ENCODE measurements around the gene PCDHGB3.

PCDHGB3 gene

DNA sequence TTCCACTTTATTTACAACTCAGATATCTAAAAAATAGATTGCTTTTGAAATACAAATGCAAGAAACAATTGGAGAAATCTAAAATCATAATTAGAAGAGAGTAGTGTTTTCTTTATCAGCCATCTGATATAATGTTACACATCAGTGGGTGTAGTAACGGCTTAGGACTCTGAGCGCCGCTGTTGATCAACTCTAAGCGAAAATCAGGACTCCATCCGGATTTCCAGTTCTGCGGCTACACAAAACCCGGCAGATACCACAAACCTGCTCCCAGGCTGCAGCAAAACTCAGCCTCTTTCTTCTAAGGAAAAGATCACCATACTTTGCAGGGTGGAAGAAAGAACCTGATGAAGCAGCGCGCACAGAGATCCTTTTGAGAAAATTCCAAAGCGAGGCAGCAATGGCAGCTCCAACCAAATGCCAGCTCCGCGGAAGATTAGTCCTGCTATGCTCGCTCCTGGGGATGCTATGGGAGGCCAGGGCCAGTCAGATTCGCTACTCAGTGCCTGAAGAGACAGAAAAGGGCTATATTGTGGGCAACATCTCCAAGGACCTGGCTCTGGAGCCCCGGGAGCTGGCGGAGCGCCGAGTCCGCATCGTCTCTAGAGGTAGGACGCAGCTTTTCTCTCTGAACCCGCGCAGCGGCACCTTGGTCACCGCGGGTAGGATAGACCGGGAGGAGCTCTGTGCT, 32.7 kb downstream of the PCDHGB3 start, which contains the start of gene PCDHGA9:
TSS of gene PCDHGA9 (plus strand) at position 226 of the 691 bp plus-strand sequence. CDS start at position 401, 175 bp downstream.
- peak; percentile 50 for TF ChIP-seq RAD21 (IDR thresholded peaks at IDR 0.05; ENCODE audit: low read depth)
- TF ChIP-seq TAF1 (IDR thresholded peaks at IDR 0.05; ENCODE audit: low read depth) = no peak

DNA sequence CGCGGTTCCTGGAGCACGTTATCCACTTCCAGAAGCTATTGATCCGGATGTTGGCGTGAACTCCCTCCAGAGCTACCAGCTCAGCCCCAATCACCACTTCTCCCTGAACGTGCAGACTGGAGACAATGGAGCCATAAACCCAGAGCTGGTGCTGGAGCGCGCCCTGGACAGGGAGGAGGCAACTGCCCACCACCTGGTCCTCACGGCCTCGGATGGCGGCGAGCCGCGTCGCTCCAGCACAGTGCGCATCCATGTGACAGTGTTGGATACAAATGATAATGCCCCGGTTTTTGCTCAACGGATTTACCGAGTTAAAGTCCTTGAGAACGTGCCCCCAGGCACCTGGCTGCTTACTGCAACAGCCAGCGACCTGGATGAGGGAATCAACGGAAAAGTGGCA, 33.3 kb downstream of the PCDHGB3 start:
- TF ChIP-seq YY1 (IDR thresholded peaks at IDR 0.05; ENCODE audit: low read depth) (no peak), EP300 (IDR thresholded peaks at IDR 0.05; ENCODE audit: borderline replicate concordance) (no peak), EGR1 (IDR thresholded peaks at IDR 0.05) (no peak), CEBPB (IDR thresholded peaks at IDR 0.05) (no peak), ZBTB7A (IDR thresholded peaks at IDR 0.05; ENCODE audit: low read depth) (no peak)
- TF ChIP-seq, protein P1, sequence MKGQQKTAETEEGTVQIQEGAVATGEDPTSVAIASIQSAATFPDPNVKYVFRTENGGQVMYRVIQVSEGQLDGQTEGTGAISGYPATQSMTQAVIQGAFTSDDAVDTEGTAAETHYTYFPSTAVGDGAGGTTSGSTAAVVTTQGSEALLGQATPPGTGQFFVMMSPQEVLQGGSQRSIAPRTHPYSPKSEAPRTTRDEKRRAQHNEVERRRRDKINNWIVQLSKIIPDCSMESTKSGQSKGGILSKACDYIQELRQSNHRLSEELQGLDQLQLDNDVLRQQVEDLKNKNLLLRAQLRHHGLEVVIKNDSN (IDR thresholded peaks at IDR 0.05) = no peak
- TF ChIP-seq, protein P2, sequence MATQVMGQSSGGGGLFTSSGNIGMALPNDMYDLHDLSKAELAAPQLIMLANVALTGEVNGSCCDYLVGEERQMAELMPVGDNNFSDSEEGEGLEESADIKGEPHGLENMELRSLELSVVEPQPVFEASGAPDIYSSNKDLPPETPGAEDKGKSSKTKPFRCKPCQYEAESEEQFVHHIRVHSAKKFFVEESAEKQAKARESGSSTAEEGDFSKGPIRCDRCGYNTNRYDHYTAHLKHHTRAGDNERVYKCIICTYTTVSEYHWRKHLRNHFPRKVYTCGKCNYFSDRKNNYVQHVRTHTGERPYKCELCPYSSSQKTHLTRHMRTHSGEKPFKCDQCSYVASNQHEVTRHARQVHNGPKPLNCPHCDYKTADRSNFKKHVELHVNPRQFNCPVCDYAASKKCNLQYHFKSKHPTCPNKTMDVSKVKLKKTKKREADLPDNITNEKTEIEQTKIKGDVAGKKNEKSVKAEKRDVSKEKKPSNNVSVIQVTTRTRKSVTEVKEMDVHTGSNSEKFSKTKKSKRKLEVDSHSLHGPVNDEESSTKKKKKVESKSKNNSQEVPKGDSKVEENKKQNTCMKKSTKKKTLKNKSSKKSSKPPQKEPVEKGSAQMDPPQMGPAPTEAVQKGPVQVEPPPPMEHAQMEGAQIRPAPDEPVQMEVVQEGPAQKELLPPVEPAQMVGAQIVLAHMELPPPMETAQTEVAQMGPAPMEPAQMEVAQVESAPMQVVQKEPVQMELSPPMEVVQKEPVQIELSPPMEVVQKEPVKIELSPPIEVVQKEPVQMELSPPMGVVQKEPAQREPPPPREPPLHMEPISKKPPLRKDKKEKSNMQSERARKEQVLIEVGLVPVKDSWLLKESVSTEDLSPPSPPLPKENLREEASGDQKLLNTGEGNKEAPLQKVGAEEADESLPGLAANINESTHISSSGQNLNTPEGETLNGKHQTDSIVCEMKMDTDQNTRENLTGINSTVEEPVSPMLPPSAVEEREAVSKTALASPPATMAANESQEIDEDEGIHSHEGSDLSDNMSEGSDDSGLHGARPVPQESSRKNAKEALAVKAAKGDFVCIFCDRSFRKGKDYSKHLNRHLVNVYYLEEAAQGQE (IDR thresholded peaks at IDR 0.05; ENCODE audit: low read depth) = no peak

DNA sequence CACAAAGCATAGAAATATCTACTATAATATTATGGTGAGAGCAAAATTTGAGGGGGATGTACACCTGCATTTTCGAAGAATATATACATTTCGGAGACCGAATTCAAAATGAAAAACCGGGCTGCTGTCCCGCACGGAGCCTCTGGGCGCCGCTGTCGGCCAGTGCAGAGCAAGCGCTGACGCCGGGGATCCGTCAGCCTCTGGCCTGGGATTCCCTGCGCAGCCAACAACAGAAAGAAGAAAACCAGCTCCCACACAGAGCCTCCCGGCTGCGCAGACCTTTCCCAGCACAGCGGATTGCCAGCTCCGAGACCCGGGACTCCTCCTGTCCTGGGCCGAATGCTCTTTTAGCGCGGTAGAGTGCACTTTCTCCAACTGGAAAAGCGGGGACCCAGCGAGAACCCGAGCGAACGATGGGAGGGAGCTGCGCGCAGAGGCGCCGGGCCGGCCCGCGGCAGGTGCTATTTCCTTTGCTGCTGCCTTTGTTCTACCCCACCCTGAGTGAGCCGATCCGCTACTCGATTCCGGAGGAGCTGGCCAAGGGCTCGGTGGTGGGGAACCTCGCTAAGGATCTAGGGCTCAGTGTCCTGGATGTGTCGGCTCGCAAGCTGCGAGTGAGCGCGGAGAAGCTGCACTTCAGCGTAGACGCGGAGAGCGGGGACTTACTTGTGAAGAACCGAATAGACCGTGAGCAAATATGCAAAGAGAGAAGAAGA, 37.9 kb downstream of the PCDHGB3 start, which contains the start of gene PCDHGB6:
TSS of gene PCDHGB6 (plus strand) at position 232 of the 716 bp plus-strand sequence. CDS start at position 414, 182 bp downstream.
- TF ChIP-seq RAD21 (IDR thresholded peaks at IDR 0.05; ENCODE audit: low read depth) = peak; percentile 26; the same call in 1 of the 2 replicates

DNA sequence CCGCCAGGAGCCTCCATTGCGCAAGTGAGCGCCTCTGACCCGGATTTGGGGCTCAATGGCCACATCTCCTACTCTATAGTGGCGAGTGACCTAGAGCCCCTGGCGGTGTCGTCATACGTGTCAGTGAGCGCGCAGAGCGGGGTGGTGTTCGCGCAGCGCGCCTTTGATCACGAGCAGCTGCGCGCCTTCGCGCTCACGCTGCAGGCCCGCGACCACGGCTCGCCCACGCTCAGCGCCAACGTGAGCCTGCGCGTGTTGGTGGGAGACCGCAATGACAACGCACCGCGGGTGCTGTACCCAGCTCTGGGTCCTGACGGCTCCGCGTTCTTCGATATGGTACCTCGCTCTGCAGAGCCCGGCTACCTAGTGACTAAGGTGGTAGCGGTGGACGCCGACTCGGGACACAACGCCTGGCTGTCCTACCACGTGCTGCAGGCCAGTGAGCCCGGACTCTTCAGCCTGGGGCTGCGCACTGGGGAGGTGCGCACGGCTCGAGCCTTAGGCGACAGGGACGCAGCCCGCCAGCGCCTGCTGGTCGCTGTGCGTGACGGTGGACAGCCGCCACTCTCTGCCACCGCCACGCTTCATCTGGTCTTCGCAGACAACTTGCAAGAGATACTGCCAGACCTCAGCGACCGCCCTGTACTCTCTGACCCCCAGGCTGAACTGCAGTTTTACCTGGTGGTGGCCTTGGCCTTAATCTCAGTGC, 39.7 kb downstream of the PCDHGB3 start:
- TF ChIP-seq RAD21 (IDR thresholded peaks at IDR 0.05; ENCODE audit: low read depth) (no peak), EGR1 (IDR thresholded peaks at IDR 0.05) (no peak), EP300 (IDR thresholded peaks at IDR 0.05; ENCODE audit: borderline replicate concordance) (no peak), NFIC (IDR thresholded peaks at IDR 0.05) (no peak), FOXM1 (IDR thresholded peaks at IDR 0.05; ENCODE audit: borderline replicate concordance, low read depth) (no peak), CEBPB (IDR thresholded peaks at IDR 0.05) (no peak), TAF1 (IDR thresholded peaks at IDR 0.05; ENCODE audit: low read depth) (no peak), CREB1 (IDR thresholded peaks at IDR 0.05; ENCODE audit: low read depth) (no peak), TCF12 (IDR thresholded peaks at IDR 0.05; ENCODE audit: low read depth) (no peak), YY1 (IDR thresholded peaks at IDR 0.05; ENCODE audit: low read depth) (no peak), ZBTB7A (IDR thresholded peaks at IDR 0.05; ENCODE audit: low read depth) (no peak), TEAD4 (IDR thresholded peaks at IDR 0.05) (no peak)
- TF ChIP-seq, protein P2 (IDR thresholded peaks at IDR 0.05; ENCODE audit: low read depth) = no peak
- TF ChIP-seq, protein P1 (IDR thresholded peaks at IDR 0.05) = no peak
- TF ChIP-seq, protein P3, sequence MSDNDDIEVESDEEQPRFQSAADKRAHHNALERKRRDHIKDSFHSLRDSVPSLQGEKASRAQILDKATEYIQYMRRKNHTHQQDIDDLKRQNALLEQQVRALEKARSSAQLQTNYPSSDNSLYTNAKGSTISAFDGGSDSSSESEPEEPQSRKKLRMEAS (IDR thresholded peaks at IDR 0.05) = no peak

DNA sequence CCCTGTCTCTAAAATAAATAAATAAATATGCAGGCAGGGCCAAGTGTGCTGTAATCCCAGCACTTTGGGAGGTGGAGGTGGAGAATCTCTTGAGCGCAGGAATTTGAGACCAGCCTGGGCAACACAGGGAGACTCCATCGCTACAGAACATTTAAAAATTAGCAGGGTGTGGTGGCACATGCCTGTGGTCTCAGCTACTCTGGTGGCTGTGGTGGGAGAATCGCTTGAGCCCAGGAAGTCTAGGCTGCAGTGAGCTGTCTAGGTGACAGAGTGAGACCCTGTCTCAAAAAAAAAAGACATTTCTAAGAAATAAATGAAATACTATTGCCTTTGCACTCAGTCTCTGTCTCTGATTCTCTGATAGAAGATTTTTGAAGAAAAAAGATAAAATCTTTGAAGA, 41.5 kb downstream of the PCDHGB3 start:
- TF ChIP-seq YY1 (IDR thresholded peaks at IDR 0.05; ENCODE audit: low read depth) (no peak), EGR1 (IDR thresholded peaks at IDR 0.05) (no peak), ZBTB7A (IDR thresholded peaks at IDR 0.05; ENCODE audit: low read depth) (no peak), TAF1 (IDR thresholded peaks at IDR 0.05; ENCODE audit: low read depth) (no peak), FOXM1 (IDR thresholded peaks at IDR 0.05; ENCODE audit: borderline replicate concordance, low read depth) (no peak), TCF12 (IDR thresholded peaks at IDR 0.05; ENCODE audit: low read depth) (no peak), TEAD4 (IDR thresholded peaks at IDR 0.05) (no peak), EP300 (IDR thresholded peaks at IDR 0.05; ENCODE audit: borderline replicate concordance) (no peak), CEBPB (IDR thresholded peaks at IDR 0.05) (no peak), CREB1 (IDR thresholded peaks at IDR 0.05; ENCODE audit: low read depth) (no peak), NFIC (IDR thresholded peaks at IDR 0.05) (no peak), RAD21 (IDR thresholded peaks at IDR 0.05; ENCODE audit: low read depth) (no peak)
- TF ChIP-seq, protein P2 (IDR thresholded peaks at IDR 0.05; ENCODE audit: low read depth) = no peak
- TF ChIP-seq, protein P1 (IDR thresholded peaks at IDR 0.05) = no peak
- TF ChIP-seq, protein P3 (IDR thresholded peaks at IDR 0.05) = no peak

Measured in Ishikawa (cell line).